ENCODE results near the gene CACNG3.

DNA sequence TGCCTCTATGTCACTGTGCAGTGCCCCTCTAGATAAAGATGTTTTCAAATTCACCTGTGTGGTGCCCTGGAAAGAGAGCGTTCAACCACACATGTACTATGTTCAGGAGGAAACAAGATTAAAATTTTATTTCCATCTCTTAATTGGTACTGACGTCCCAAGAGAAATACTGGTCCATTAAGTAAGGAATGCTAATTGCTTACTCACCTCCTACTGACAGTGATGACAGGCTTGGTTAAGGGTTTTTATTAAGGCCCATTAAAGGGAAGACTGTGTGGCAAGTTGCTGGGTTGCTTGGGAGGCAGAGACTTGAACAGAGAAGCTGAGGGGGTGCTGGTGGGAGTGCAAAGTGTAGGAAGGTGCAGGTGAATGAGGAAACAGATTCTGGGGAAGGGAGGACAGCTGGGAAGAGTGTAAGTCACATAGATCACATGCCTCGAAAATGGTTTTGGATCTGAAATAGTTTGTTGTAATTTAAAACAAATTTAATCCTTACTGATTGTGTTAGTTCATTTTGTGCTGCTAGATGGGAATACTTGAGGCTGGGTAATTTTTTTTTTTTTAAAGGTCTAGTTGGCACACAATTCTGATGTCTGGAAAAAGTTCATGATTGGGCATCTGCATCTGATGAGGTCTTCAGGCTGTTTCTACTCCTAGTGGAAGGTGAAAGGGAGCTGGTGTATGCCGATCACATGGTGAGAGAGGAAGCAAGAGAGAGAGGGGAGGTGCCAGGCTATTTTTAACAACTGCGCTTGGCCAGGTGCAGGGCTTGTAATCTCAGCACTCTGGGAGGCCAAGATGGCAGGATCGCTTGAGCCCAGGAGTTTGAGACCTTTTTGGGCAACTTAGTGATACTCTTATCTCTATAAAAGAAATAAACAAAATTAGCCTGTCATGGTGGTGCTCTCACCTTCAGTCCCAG, 140.5 kb downstream of the CACNG3 start:
- no peak for TF ChIP-seq POLR2A (IDR thresholded peaks at IDR 0.05)
- TF ChIP-seq, protein P1, sequence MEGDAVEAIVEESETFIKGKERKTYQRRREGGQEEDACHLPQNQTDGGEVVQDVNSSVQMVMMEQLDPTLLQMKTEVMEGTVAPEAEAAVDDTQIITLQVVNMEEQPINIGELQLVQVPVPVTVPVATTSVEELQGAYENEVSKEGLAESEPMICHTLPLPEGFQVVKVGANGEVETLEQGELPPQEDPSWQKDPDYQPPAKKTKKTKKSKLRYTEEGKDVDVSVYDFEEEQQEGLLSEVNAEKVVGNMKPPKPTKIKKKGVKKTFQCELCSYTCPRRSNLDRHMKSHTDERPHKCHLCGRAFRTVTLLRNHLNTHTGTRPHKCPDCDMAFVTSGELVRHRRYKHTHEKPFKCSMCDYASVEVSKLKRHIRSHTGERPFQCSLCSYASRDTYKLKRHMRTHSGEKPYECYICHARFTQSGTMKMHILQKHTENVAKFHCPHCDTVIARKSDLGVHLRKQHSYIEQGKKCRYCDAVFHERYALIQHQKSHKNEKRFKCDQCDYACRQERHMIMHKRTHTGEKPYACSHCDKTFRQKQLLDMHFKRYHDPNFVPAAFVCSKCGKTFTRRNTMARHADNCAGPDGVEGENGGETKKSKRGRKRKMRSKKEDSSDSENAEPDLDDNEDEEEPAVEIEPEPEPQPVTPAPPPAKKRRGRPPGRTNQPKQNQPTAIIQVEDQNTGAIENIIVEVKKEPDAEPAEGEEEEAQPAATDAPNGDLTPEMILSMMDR (IDR thresholded peaks at IDR 0.05), result no peak

All from right lobe of liver (tissue), 4 donors.